ENCODE data around the gene ARHGAP40.

Gene ARHGAP40

GRCh38 chr20:38651562-38651961 lies 50.0 kb downstream of the ARHGAP40 start:
- DNase-seq (ENCODE audit: low spot score), result no peak

- no peak for DNase-seq (ENCODE audit: low spot score)
These were observed 51.4 kb downstream of the ARHGAP40 start for GRCh38 chr20:38652995-38653394.

GRCh38 chr20:38657390-38657789 lies 55.8 kb downstream of the ARHGAP40 start:
- no peak for DNase-seq (ENCODE audit: low spot score)

GRCh38 chr20:38658879-38659596 lies 57.4 kb downstream of the ARHGAP40 start:
- peak; percentile 64 for DNase-seq (ENCODE audit: low spot score)

- DNase-seq (ENCODE audit: low spot score), result no peak
These were observed 57.9 kb downstream of the ARHGAP40 start for GRCh38 chr20:38659597-38659880.

- DNase-seq (ENCODE audit: low spot score), result no peak
These were observed 58.8 kb downstream of the ARHGAP40 start for GRCh38 chr20:38660429-38660828.

- DNase-seq (ENCODE audit: low spot score), result no peak
These were observed 62.1 kb downstream of the ARHGAP40 start for GRCh38 chr20:38663660-38664059.

GRCh38 chr20:38664284-38664683 lies 62.7 kb downstream of the ARHGAP40 start:
- no peak for DNase-seq (ENCODE audit: low spot score)

- DNase-seq (ENCODE audit: low spot score), result no peak
These were observed 63.5 kb downstream of the ARHGAP40 start for GRCh38 chr20:38665094-38665493.

GRCh38 chr20:38665506-38666285 lies 64.1 kb downstream of the ARHGAP40 start:
- DNase-seq (ENCODE audit: low spot score), result no peak

- no peak for DNase-seq (ENCODE audit: low spot score)
These were observed 65.9 kb downstream of the ARHGAP40 start for GRCh38 chr20:38667417-38667956.

- no peak for DNase-seq (ENCODE audit: low spot score)
These were observed 68.1 kb downstream of the ARHGAP40 start for GRCh38 chr20:38669688-38670087.

- DNase-seq (ENCODE audit: low spot score), result no peak
These were observed 69.2 kb downstream of the ARHGAP40 start for GRCh38 chr20:38670786-38671185.

GRCh38 chr20:38671186-38671585 lies 69.6 kb downstream of the ARHGAP40 start:
- DNase-seq (ENCODE audit: low spot score), result no peak

- no peak for DNase-seq (ENCODE audit: low spot score)
These were observed 70.2 kb downstream of the ARHGAP40 start for GRCh38 chr20:38671701-38672292.

GRCh38 chr20:38672504-38672903 lies 70.9 kb downstream of the ARHGAP40 start:
- DNase-seq (ENCODE audit: low spot score), result no peak

- DNase-seq (ENCODE audit: low spot score), result no peak
These were observed 71.7 kb downstream of the ARHGAP40 start for GRCh38 chr20:38673261-38673660.

GRCh38 chr20:38673725-38674091 lies 72.1 kb downstream of the ARHGAP40 start:
- peak; percentile 24 for DNase-seq (ENCODE audit: low spot score)

GRCh38 chr20:38674092-38674764 lies 72.6 kb downstream of the ARHGAP40 start:
- DNase-seq (ENCODE audit: low spot score), result peak; percentile 90

- DNase-seq (ENCODE audit: low spot score), result no peak
These were observed 73.1 kb downstream of the ARHGAP40 start for GRCh38 chr20:38674765-38675133.

- no peak for DNase-seq (ENCODE audit: low spot score)
These were observed 75.0 kb downstream of the ARHGAP40 start for GRCh38 chr20:38676576-38676975.

GRCh38 chr20:38680500-38681306 lies 79.1 kb downstream of the ARHGAP40 start:
- no peak for DNase-seq (ENCODE audit: low spot score)

Data from germinal center (tissue), 1 donor.